ENCODE data around the gene TNRC6A.

GRCh38 chr16:24689128-24689527 is 40.3 kb upstream of the TNRC6A start:
- TF ChIP-seq CTCF (conservative IDR thresholded peaks at IDR 0.05; ENCODE audit: low read length) = peak; percentile 70
- no peak for TF ChIP-seq EZH2phosphoT487 (IDR thresholded peaks at IDR 0.05; ENCODE audit: borderline replicate concordance, low read depth, low read length)

Data from OCI-LY7 (cell line).